ENCODE data around the gene POGK. TPM values are rescaled to one million over a fixed set of nuclear protein-coding genes. Genes with fewer than 3 reads are reported as not detected.

Gene POGK
- total RNA-seq, 2 donors from 2014 or later, result 37.9 to 43.2 TPM

DNA sequence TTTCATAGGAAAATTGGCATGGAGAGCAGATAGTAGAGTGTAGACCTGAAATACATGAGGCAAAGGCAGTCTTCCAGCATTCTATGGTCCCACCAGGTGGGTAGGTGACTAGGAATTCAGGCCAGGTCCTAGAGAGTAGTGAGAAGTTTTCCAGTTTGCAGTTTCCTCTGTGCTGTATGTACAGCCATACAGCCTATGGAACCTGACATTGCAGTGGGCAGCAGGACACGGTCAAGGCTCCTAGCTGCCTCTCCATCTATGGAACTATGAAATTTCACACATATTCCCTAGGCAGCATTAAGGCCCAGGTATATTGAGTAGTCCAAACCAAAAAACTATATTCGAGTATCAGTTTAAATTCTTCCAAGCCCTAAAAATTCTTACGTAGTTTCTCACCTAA, 16.3 kb downstream of the POGK start:
- 88 to 95% methylated on average over 3 of the region's 3 CpGs for WGBS, 2 experiments (ENCODE audit: insufficient coverage in 1 of 2, insufficient read length in 1 of 2)
- no peaks in the 10 kb centered on the region for H3K27me3 ChIP-seq (ENCODE audit: control insufficient read depth, insufficient read depth, low read length, poor library complexity, severe bottlenecking)
- H3K4me3 Mint-ChIP-seq, result no peak overlapping the region
- H3K4me3 ChIP-seq (ENCODE audit: low read length), result no peak overlapping the region
- TF ChIP-seq, protein P1, sequence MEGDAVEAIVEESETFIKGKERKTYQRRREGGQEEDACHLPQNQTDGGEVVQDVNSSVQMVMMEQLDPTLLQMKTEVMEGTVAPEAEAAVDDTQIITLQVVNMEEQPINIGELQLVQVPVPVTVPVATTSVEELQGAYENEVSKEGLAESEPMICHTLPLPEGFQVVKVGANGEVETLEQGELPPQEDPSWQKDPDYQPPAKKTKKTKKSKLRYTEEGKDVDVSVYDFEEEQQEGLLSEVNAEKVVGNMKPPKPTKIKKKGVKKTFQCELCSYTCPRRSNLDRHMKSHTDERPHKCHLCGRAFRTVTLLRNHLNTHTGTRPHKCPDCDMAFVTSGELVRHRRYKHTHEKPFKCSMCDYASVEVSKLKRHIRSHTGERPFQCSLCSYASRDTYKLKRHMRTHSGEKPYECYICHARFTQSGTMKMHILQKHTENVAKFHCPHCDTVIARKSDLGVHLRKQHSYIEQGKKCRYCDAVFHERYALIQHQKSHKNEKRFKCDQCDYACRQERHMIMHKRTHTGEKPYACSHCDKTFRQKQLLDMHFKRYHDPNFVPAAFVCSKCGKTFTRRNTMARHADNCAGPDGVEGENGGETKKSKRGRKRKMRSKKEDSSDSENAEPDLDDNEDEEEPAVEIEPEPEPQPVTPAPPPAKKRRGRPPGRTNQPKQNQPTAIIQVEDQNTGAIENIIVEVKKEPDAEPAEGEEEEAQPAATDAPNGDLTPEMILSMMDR (conservative IDR thresholded peaks at IDR 0.05), result no peak
- peaks cover 51% of the 10 kb centered on the region for H3K4me1 Mint-ChIP-seq
- peaks cover 59% of the 10 kb centered on the region for H3K36me3 Mint-ChIP-seq (ENCODE audit: low read depth)
- H3K36me3 ChIP-seq (ENCODE audit: control insufficient read depth, insufficient read depth, low read length), result peaks cover 92% of the 10 kb centered on the region
- H3K27me3 Mint-ChIP-seq (ENCODE audit: insufficient read depth), result no peaks in the 10 kb centered on the region
- DNase-seq, result no peak
- H3K9me3 ChIP-seq (ENCODE audit: control insufficient read depth, low read length), result no peaks in the 10 kb centered on the region
- no peak overlapping the region for H3K9ac ChIP-seq (ENCODE audit: extremely low read depth, low read length, poor library complexity, severe bottlenecking)
- H3K4me1 ChIP-seq (ENCODE audit: control insufficient read depth, insufficient read depth, low read length), result peaks cover 15% of the 10 kb centered on the region
- H3K27ac Mint-ChIP-seq, result no peak overlapping the region
- H3K27ac ChIP-seq (ENCODE audit: low read depth, low read length), result no peak overlapping the region
- H3K9me3 Mint-ChIP-seq, result no peaks in the 10 kb centered on the region

DNA sequence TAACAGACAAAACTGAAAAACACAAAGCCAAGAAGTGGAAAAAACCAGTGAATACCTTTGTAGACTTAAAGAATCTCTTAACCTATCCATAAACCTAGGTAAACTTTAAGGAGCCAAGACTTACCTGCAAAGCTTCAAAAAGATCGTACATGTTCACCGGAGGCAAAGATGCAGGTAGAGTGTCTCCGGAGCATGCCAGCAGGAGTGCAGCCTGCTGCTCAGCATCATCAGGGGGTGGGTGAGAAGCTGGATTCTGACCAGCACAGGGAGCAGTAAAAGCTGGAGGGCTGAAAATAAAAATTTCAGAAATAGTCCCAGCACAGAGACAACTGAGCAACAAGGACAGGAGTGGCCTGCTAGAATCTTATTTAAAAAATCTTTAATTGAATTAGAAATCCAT, 18.7 kb downstream of the POGK start:
- H3K9ac ChIP-seq (ENCODE audit: extremely low read depth, low read length, poor library complexity, severe bottlenecking), result no peak overlapping the region
- H3K4me3 Mint-ChIP-seq, result no peak overlapping the region
- H3K27ac Mint-ChIP-seq, result no peak overlapping the region
- H3K36me3 Mint-ChIP-seq (ENCODE audit: low read depth), result peaks cover 55% of the 10 kb centered on the region
- H3K27me3 ChIP-seq (ENCODE audit: control insufficient read depth, insufficient read depth, low read length, poor library complexity, severe bottlenecking), result no peaks in the 10 kb centered on the region
- H3K9me3 ChIP-seq (ENCODE audit: control insufficient read depth, low read length), result no peaks in the 10 kb centered on the region
- H3K4me1 Mint-ChIP-seq, result peaks cover 48% of the 10 kb centered on the region
- H3K9me3 Mint-ChIP-seq, result no peaks in the 10 kb centered on the region
- H3K4me3 ChIP-seq (ENCODE audit: low read length), result no peak overlapping the region
- 67 to 93% methylated on average over 3 of the region's 3 CpGs for WGBS, 2 experiments (ENCODE audit: insufficient coverage in 1 of 2, insufficient read length in 1 of 2)
- peaks cover 92% of the 10 kb centered on the region for H3K36me3 ChIP-seq (ENCODE audit: control insufficient read depth, insufficient read depth, low read length)
- TF ChIP-seq, protein P1 (conservative IDR thresholded peaks at IDR 0.05), result no peak
- peak overlapping the region; percentile 12 for H3K27ac ChIP-seq (ENCODE audit: low read depth, low read length)
- DNase-seq, result no peak
- H3K27me3 Mint-ChIP-seq (ENCODE audit: insufficient read depth), result no peaks in the 10 kb centered on the region
- peaks cover 12% of the 10 kb centered on the region for H3K4me1 ChIP-seq (ENCODE audit: control insufficient read depth, insufficient read depth, low read length)

DNA sequence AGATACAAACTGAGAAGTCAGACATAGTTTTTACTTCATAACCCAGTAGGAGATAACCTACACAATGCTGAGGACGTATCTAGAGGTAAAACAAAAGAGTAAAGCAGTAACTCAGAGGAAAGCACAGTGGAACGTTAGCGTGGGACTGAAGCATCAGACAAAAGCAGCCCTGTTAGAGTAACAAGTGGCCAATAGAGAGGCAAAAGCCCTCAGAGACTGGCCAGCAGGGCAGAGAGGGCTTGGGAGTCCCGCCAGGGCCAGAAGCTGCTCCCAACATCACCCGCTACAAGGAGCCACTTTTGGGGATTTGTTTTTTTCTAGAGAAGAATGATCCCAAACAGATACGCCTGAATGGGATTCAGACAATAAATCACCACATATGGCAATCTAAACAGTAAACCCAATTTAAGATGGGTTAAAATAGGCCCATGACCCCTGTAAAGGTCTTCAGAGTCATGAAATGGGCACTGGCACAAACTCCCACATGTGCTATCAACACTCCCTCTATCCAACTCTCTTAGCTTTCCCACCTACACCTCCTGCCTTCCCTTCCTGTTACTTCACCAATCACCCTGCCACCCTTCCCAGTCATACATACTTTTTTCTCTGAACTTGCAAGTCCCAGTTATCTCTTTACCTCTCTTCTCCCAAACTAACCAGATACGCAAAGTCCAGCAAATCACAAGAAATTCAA, 19.6 kb downstream of the POGK start:
- H3K27me3 ChIP-seq (ENCODE audit: control insufficient read depth, insufficient read depth, low read length, poor library complexity, severe bottlenecking), result no peaks in the 10 kb centered on the region
- H3K9me3 Mint-ChIP-seq, result no peaks in the 10 kb centered on the region
- TF ChIP-seq, protein P1 (conservative IDR thresholded peaks at IDR 0.05), result no peak
- H3K9me3 ChIP-seq (ENCODE audit: control insufficient read depth, low read length), result no peaks in the 10 kb centered on the region
- H3K4me3 ChIP-seq (ENCODE audit: low read length), result no peak overlapping the region
- no peak overlapping the region for H3K9ac ChIP-seq (ENCODE audit: extremely low read depth, low read length, poor library complexity, severe bottlenecking)
- peaks cover 92% of the 10 kb centered on the region for H3K36me3 ChIP-seq (ENCODE audit: control insufficient read depth, insufficient read depth, low read length)
- no peak for DNase-seq
- no peak overlapping the region for H3K4me3 Mint-ChIP-seq
- H3K27me3 Mint-ChIP-seq (ENCODE audit: insufficient read depth), result no peaks in the 10 kb centered on the region
- peaks cover 12% of the 10 kb centered on the region for H3K4me1 ChIP-seq (ENCODE audit: control insufficient read depth, insufficient read depth, low read length)
- no peak overlapping the region for H3K27ac ChIP-seq (ENCODE audit: low read depth, low read length)
- peaks cover 47% of the 10 kb centered on the region for H3K4me1 Mint-ChIP-seq
- peaks cover 52% of the 10 kb centered on the region for H3K36me3 Mint-ChIP-seq (ENCODE audit: low read depth)
- 84 to 87% methylated on average over 7 of the region's 7 CpGs for WGBS, 2 experiments (ENCODE audit: insufficient coverage in 1 of 2, insufficient read length in 1 of 2)
- H3K27ac Mint-ChIP-seq, result peak overlapping the region; percentile 50

Measured in endodermal cell (in vitro differentiated cells).